Measurements from ENCODE around the gene MGAT4A. TPM values are rescaled to one million over a fixed set of nuclear protein-coding genes. Genes with fewer than 3 reads are reported as not detected.

Gene MGAT4A
- polyA plus RNA-seq, 2 of the 4 experiments (the other 2 are of a cell fraction): 0.61 to 2.6 TPM

GRCh38 chr2:98589489-98589888 lies 141.4 kb downstream of the MGAT4A start:
- FAIRE-seq (no peak), ATAC-seq (no peak), DNase-seq (ENCODE audit: low read depth in 1 of 2, low spot score in 1 of 2) (no peak)
- H3K4me2 ChIP-seq: no peak overlapping the region
- CTCF ChIA-PET: no interaction called here
- no peak overlapping the region for H3K4me3 ChIP-seq
- H3K9me3 ChIP-seq: no peaks in the 10 kb centered on the region
- POLR2A ChIA-PET: no interaction called here
- no peak overlapping the region for H3K27ac ChIP-seq
- 93% methylated on average over 4 of the region's 4 CpGs for WGBS (ENCODE audit: missing lambda C conversion rate)
- H3K4me1 ChIP-seq: no peaks in the 10 kb centered on the region
- TF ChIP-seq HEYL (CRISPR knock-in tag; IDR thresholded peaks at IDR 0.05): no peak
- TF ChIP-seq RFX5 (IDR thresholded peaks at IDR 0.05): no peak
- no peak for TF ChIP-seq HOXB5 (CRISPR knock-in tag; IDR thresholded peaks at IDR 0.05)
- no peak for TF ChIP-seq JUNB (IDR thresholded peaks at IDR 0.05)
- no peak for TF ChIP-seq MAX (IDR thresholded peaks at IDR 0.05)
- TF ChIP-seq SMC3 (IDR thresholded peaks at IDR 0.05): no peak
- TF ChIP-seq RCOR1 (IDR thresholded peaks at IDR 0.05; ENCODE audit: low read depth, low read length): no peak
- TF ChIP-seq BCL3 (IDR thresholded peaks at IDR 0.05): no peak
- no peak for TF ChIP-seq KDM5A (IDR thresholded peaks at IDR 0.05)
- TF ChIP-seq GATA3 (IDR thresholded peaks at IDR 0.05; ENCODE audit: borderline replicate concordance): no peak
- TF ChIP-seq CEBPB (IDR thresholded peaks at IDR 0.05): no peak
- TF ChIP-seq, protein P1, sequence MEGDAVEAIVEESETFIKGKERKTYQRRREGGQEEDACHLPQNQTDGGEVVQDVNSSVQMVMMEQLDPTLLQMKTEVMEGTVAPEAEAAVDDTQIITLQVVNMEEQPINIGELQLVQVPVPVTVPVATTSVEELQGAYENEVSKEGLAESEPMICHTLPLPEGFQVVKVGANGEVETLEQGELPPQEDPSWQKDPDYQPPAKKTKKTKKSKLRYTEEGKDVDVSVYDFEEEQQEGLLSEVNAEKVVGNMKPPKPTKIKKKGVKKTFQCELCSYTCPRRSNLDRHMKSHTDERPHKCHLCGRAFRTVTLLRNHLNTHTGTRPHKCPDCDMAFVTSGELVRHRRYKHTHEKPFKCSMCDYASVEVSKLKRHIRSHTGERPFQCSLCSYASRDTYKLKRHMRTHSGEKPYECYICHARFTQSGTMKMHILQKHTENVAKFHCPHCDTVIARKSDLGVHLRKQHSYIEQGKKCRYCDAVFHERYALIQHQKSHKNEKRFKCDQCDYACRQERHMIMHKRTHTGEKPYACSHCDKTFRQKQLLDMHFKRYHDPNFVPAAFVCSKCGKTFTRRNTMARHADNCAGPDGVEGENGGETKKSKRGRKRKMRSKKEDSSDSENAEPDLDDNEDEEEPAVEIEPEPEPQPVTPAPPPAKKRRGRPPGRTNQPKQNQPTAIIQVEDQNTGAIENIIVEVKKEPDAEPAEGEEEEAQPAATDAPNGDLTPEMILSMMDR (IDR thresholded peaks at IDR 0.05): no peak
- TF ChIP-seq POLR2A (IDR thresholded peaks at IDR 0.05; ENCODE audit: low read length): no peak
- TF ChIP-seq ESRRA (IDR thresholded peaks at IDR 0.05; ENCODE audit: borderline replicate concordance, low read length): no peak

GRCh38 chr2:98588880-98589431 lies 142.0 kb downstream of the MGAT4A start:
- ATAC-seq: no peak
- Histone ChIP-seq H3K4me1 (no peaks in the 10 kb centered on the region), H3K4me2 (no peak overlapping the region), H3K4me3 (no peak overlapping the region), H3K27ac (no peak overlapping the region), H3K9me3 (no peaks in the 10 kb centered on the region)
- ChIA-PET CTCF (no interaction called here), POLR2A (no interaction called here)
- TF ChIP-seq NFE2L2 (conservative IDR thresholded peaks at IDR 0.05; ENCODE audit: low read length): no peak
- no peak for TF ChIP-seq RFX5 (IDR thresholded peaks at IDR 0.05)
- no peak for TF ChIP-seq BHLHE40 (IDR thresholded peaks at IDR 0.05; ENCODE audit: low read depth, low read length)
- TF ChIP-seq SREBF2 (IDR thresholded peaks at IDR 0.05): no peak
- no peak for TF ChIP-seq JUNB (IDR thresholded peaks at IDR 0.05)
- no peak for TF ChIP-seq ZC3H11A (IDR thresholded peaks at IDR 0.05)
- no peak for TF ChIP-seq SMC3 (IDR thresholded peaks at IDR 0.05)
- no peak for TF ChIP-seq NR3C1 (IDR thresholded peaks at IDR 0.05)
- TF ChIP-seq MYC (IDR thresholded peaks at IDR 0.05; ENCODE audit: borderline replicate concordance, low read length): no peak
- TF ChIP-seq ZSCAN20 (CRISPR knock-in tag; IDR thresholded peaks at IDR 0.05): no peak
- no peak for TF ChIP-seq ZFP36 (IDR thresholded peaks at IDR 0.05; ENCODE audit: borderline replicate concordance, partially characterized antibody)
- no peak for TF ChIP-seq POLR2AphosphoS2 (conservative IDR thresholded peaks at IDR 0.05; ENCODE audit: low read length)
- DNase-seq (ENCODE audit: low read depth in 1 of 2, low spot score in 1 of 2): no peak
- 89% methylated on average over 4 of the region's 4 CpGs for WGBS (ENCODE audit: missing lambda C conversion rate)
- FAIRE-seq: no peak

DNA sequence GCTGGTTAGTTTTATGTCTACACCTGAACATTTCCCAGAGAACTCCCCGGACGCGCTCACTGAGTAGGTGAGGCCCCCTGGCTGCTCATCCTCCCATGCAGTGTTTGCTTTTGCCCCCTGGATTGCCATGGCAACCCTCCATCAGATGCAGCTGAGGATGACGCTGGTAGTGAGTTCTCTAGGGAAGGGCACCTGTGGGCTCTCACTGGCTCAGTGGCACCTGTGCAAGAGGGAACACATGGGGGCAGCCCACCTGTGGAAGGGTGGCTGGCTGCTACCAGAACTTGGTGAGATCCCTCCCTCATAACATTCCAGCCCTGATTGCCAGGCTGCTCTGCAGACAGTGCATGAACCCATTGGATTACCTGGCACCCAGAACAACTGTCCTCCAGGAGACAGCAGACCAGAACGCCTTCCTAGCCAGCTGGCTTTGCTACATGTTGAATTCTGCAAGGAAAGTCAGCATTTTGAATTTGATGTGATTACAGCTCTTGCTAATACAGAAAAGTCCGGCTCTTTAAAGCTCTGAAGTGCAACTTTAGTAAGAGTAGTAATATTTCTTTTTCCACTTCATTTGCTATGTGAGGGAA lies 144.3 kb downstream of the MGAT4A start:
- CTCF ChIA-PET: interaction anchor here (1.3 kb wide), 1 partner anchor 18 kb away, joined by 3 read pairs; no protein-coding TSS in a partner anchor
- no peak for ATAC-seq
- no peak overlapping the region for H3K4me3 ChIP-seq
- H3K27ac ChIP-seq: no peak overlapping the region
- no peak for TF ChIP-seq FOSB (CRISPR knock-in tag; IDR thresholded peaks at IDR 0.05)
- 87% methylated on average over 6 of the region's 6 CpGs for WGBS (ENCODE audit: missing lambda C conversion rate)
- no peak for DNase-seq (ENCODE audit: low read depth in 1 of 2, low spot score in 1 of 2)
- no peak for FAIRE-seq
- no peaks in the 10 kb centered on the region for H3K4me1 ChIP-seq
- POLR2A ChIA-PET: no interaction called here
- no peaks in the 10 kb centered on the region for H3K9me3 ChIP-seq
- H3K4me2 ChIP-seq: no peak overlapping the region

Measured in A549 (cell line).